Naive thymus-derived CD4-positive, alpha-beta T cell (primary cell): Measurements from ENCODE around the gene ATG7. TPM values are rescaled to one million over a fixed set of nuclear protein-coding genes. Genes with fewer than 3 reads are reported as not detected.
A peak's percentile ranks its signal among the peaks of the same experiment; 100 is the strongest.

ENCODE experiments used
- ATAC-seq: fragments of 150-1000 bp; cut with Tn5 transposase; 2 replicates; pipeline ENCODE4 v1.10.0; 2021; ENCODE audit warnings: mild to moderate bottlenecking, moderate library complexity
- CTCF ChIA-PET: fragments of 350-600 bp; sonication (Branson Sonifier 250); formaldehyde crosslinking; loops from one replicate; lab custom pipeline; 2021; ENCODE audit warnings: antibody characterized with exemption; lab: Charles Lee
- POLR2A ChIA-PET: fragments of 350-600 bp; sonication (Branson Sonifier 250); formaldehyde crosslinking; loops from one replicate; lab custom pipeline; 2021; ENCODE audit warnings: antibody characterized with exemption, inconsistent platforms; lab: Charles Lee
- DNase-seq, 9 donors: peaks; one replicate each; pipeline versions ENCODE4 v3.0.0 to v3.0.0-alpha.2; 2020 to 2022; ENCODE audit warnings: mixed read lengths in 1 of 9
- H3K27ac ChIP-seq: one replicate; pipeline ENCODE4 v1.7.0; 2013; ENCODE audit warnings: mild to moderate bottlenecking, low read depth, low read length, moderate library complexity
- H3K27me3 ChIP-seq, 2 donors: one replicate each; pipeline ENCODE4 v1.7.0; 2013; ENCODE audit warnings: low read length in 2 of 2, mild to moderate bottlenecking in 2 of 2, moderate library complexity in 2 of 2; ENCODE audit not compliant: control insufficient read depth in 2 of 2, insufficient read depth in 2 of 2
- H3K36me3 ChIP-seq, 3 experiments: 1 replicate in 2 of 3; 2 replicates in 1 of 3; pipeline ENCODE4 v1.7.0; 2013; ENCODE audit warnings: low read length in 3 of 3, mild to moderate bottlenecking in 3 of 3, moderate library complexity in 1 of 3; ENCODE audit not compliant: insufficient read depth in 3 of 3, control insufficient read depth in 2 of 3
- H3K4me1 ChIP-seq, 2 donors: one replicate each; pipeline ENCODE4 v1.7.0; 2013; ENCODE audit warnings: low read length in 2 of 2, mild to moderate bottlenecking in 2 of 2, moderate library complexity in 1 of 2; ENCODE audit not compliant: control insufficient read depth in 2 of 2, insufficient read depth in 2 of 2
- H3K4me3 ChIP-seq: 2 replicates; pipeline ENCODE4 v1.7.0; 2013; ENCODE audit warnings: mild to moderate bottlenecking, low read length
- H3K9me3 ChIP-seq, 3 experiments: 1 replicate in 2 of 3; 2 replicates in 1 of 3; pipeline ENCODE4 v1.7.0; 2013; ENCODE audit warnings: low read length in 3 of 3; ENCODE audit not compliant: control insufficient read depth in 2 of 3
- H3K27ac Mint-ChIP-seq, 9 donors: one replicate each; pipeline ENCODE4 v1.8.0; 2020 to 2022; ENCODE audit warnings: mixed read lengths in 9 of 9, mild to moderate bottlenecking in 8 of 9, moderate library complexity in 5 of 9, inconsistent platforms in 2 of 9
- H3K27me3 Mint-ChIP-seq, 5 donors: one replicate each; pipeline ENCODE4 v1.8.0; 2021 to 2022; ENCODE audit warnings: mixed read lengths in 5 of 5, mild to moderate bottlenecking in 1 of 5
- H3K36me3 Mint-ChIP-seq, 5 donors: one replicate each; pipeline ENCODE4 v1.8.0; 2020 to 2022; ENCODE audit warnings: mixed read lengths in 5 of 5, mild to moderate bottlenecking in 3 of 5, inconsistent platforms in 1 of 5
- H3K4me1 Mint-ChIP-seq, 7 donors: one replicate each; pipeline ENCODE4 v1.8.0; 2020 to 2022; ENCODE audit warnings: mixed read lengths in 7 of 7, mild to moderate bottlenecking in 3 of 7, inconsistent platforms in 1 of 7
- H3K4me3 Mint-ChIP-seq, 10 donors: one replicate each; pipeline ENCODE4 v1.8.0; 2020 to 2022; ENCODE audit warnings: mild to moderate bottlenecking in 10 of 10, mixed read lengths in 10 of 10, moderate library complexity in 6 of 10, inconsistent platforms in 2 of 10
- H3K9me3 Mint-ChIP-seq, 11 donors: one replicate each; pipeline ENCODE4 v1.8.0; 2020 to 2022; ENCODE audit warnings: mixed read lengths in 11 of 11, mild to moderate bottlenecking in 4 of 11, inconsistent platforms in 1 of 11, moderate library complexity in 1 of 11
- intact Hi-C, 2 donors: fragments of 100-400 bp; cut with micrococcal nuclease; formaldehyde crosslinking; loops; one replicate each; pipeline ENCODE4 v1.15.1; 2023
- polyA plus RNA-seq, 2 donors: library from polyadenylated mRNA; unstranded; fragments of 300-500 nt; fragmentation: Illumina TruSeq; gene quantifications; one replicate each; pipeline ENCODE4 v1.2.3, GENCODE V29; 2021
- total RNA-seq, 6 experiments: library from RNA in 5 of 6; stranded (reverse) in 5 of 6; gene quantifications; 1 replicate in 5 of 6; 2 replicates in 1 of 6; pipeline ENCODE4 v1.2.3 and lab custom pipeline; 2021 to 2026

The ATG7 gene
- total and polyA plus RNA-seq, 7 experiments from 2014 or later, result 12.0 to 80.3 (median 33.6) TPM

DNA sequence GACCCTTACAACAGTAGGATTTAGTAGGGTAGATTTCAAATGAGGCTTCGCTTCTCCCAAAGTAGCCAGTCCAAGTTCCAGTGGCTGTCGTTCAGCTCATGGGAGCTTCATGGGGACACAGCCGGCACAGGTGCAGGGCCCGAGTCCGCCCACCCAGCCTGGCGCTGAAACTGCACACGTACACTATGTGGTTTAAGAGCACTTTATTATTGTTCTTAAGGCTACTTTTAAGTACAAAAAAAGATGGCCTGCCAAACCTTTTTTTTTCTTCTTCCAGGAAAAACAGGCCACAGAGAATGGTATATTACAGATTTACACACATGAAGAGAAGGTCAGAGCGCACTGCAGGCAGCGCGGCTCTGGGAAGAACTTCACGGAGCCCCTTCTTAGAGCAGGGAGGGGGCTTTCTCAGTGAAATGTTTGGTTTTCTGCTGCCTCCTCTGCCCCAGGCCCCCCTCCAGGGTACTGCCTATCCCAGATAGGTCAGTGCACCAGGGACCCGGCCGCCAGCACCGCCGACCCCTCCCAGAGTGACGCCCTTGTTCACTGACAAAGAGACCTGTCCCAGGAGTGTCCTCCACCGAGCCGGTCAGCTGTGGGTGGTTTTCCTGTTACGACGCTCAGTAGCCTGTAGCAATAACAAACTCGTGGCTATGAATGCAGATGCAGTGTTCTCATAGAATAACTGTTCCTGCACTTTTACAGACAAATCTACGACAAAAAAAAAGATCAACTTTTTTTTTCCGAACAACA lies 283.9 kb downstream of the ATG7 start:
- DNase-seq (no peak), ATAC-seq (no peak)
- H3K4me3 Mint-ChIP-seq, result no peak overlapping the region
- Histone ChIP-seq H3K27ac (no peak overlapping the region), H3K4me1 (no peaks in the 10 kb centered on the region), H3K36me3 (peaks cover 0 to 76% (median 6%) of the 10 kb centered on the region in 3 experiments), H3K9me3 (no peaks in the 10 kb centered on the region), H3K4me3 (no peak overlapping the region), H3K27me3 (no peaks in the 10 kb centered on the region)
- ChIA-PET CTCF (no interaction called here), POLR2A (no interaction called here)
- no peaks in the 10 kb centered on the region for H3K27me3 Mint-ChIP-seq
- peaks cover 0 to 12% (median 0%) of the 10 kb centered on the region in 11 donors for H3K9me3 Mint-ChIP-seq
- H3K4me1 Mint-ChIP-seq, result peaks cover 2 to 18% (median 9%) of the 10 kb centered on the region in 7 donors
- intact Hi-C loops, result no loop called here
- peak overlapping the region in 5 of 9 donors; percentile 9 to 55 (median 34) for H3K27ac Mint-ChIP-seq
- peaks cover 4 to 38% (median 26%) of the 10 kb centered on the region in 5 donors for H3K36me3 Mint-ChIP-seq

- CTCF ChIA-PET, result no interaction called here
These were observed 284.9 kb downstream of the ATG7 start for GRCh38 chr3:11556851-11557644.

DNA sequence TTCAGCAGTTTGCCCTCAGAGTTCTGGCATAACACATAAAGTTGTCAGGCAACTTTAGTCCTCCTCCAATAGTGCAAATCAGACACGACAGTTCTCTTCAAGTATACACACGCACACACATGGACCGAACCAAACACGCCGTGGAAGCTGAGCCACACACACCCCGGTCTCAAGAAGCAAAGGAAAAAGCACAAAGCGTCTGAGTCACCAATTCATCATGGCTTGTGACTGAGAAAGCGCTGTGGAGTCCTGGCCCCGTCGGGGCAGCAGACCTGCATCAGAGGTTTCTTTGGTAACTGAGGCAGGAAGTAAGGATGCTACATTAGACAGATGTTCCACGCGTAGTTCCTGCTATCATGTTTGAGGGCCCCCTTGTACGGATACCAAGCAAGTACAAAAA lies 285.8 kb downstream of the ATG7 start:
- Mint-ChIP-seq H3K9me3 (no peaks in the 10 kb centered on the region), H3K4me1 (peaks cover 0 to 11% (median 4%) of the 10 kb centered on the region in 7 donors), H3K4me3 (no peak overlapping the region), H3K27me3 (no peaks in the 10 kb centered on the region), H3K36me3 (peaks cover 4 to 33% (median 15%) of the 10 kb centered on the region in 5 donors), H3K27ac (peak overlapping the region in 6 of 9 donors; percentile 41 to 80 (median 68))
- ChIA-PET POLR2A (no interaction called here), CTCF (no interaction called here)
- intact Hi-C loops, result no loop called here
- H3K27ac ChIP-seq, result no peak overlapping the region
- no peak for ATAC-seq
- H3K9me3 ChIP-seq, result no peaks in the 10 kb centered on the region
- peaks cover 0 to 88% (median 6%) of the 10 kb centered on the region in 3 experiments for H3K36me3 ChIP-seq
- H3K4me1 ChIP-seq, result no peaks in the 10 kb centered on the region
- no peaks in the 10 kb centered on the region for H3K27me3 ChIP-seq
- no peak for DNase-seq
- no peak overlapping the region for H3K4me3 ChIP-seq

More at GRCh38 chr3:11556851-11557644, 284.9 kb downstream of the ATG7 start:
- intact Hi-C loops, result no loop called here
- Histone ChIP-seq H3K4me3 (no peak overlapping the region), H3K9me3 (no peaks in the 10 kb centered on the region), H3K27me3 (no peaks in the 10 kb centered on the region), H3K36me3 (peaks cover 0 to 82% (median 6%) of the 10 kb centered on the region in 3 experiments), H3K27ac (no peak overlapping the region), H3K4me1 (no peaks in the 10 kb centered on the region)
- Mint-ChIP-seq H3K27ac (peak overlapping the region in 5 of 9 donors; percentile 7 to 82 (median 61)), H3K4me3 (no peak overlapping the region), H3K36me3 (peaks cover 4 to 34% (median 24%) of the 10 kb centered on the region in 5 donors), H3K4me1 (peaks cover 0 to 13% (median 6%) of the 10 kb centered on the region in 7 donors), H3K9me3 (peaks cover 0 to 9% (median 0%) of the 10 kb centered on the region in 11 donors), H3K27me3 (no peaks in the 10 kb centered on the region)
- DNase-seq (no peak), ATAC-seq (no peak)
- POLR2A ChIA-PET, result interaction anchor here (1.2 kb wide), 1 partner anchor 82 kb away, joined by 4 read pairs; no protein-coding TSS in a partner anchor

DNA sequence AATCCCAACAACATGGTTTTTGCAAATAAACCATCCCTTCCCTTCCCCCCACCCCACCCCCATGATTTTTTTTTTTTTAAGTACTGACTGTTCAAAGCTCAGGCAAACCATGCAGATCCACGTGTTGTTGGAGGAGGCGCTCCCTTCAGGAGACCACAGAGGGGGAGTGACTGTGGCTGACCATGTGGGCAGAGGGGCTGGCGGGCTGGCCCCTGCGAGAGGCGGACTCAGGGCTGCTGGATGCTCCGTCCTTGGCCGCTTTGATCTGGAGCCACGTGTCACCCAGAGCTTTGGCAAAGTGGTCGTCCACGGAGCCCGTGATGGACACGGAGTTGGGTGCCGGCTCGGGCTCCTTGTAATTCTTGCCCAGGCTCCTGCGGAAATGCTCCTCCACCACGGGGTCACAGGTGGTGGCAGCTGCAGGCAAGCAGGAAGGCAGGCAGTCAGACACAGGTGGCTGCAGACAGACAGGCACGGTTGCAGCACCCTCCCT lies 286.3 kb downstream of the ATG7 start:
- intact Hi-C loops, result no loop called here
- Histone ChIP-seq H3K9me3 (no peaks in the 10 kb centered on the region), H3K4me3 (no peak overlapping the region), H3K27ac (no peak overlapping the region), H3K4me1 (no peaks in the 10 kb centered on the region), H3K27me3 (no peaks in the 10 kb centered on the region), H3K36me3 (peaks cover 0 to 89% (median 6%) of the 10 kb centered on the region in 3 experiments)
- ChIA-PET POLR2A (no interaction called here), CTCF (no interaction called here)
- Mint-ChIP-seq H3K36me3 (peaks cover 6 to 30% (median 11%) of the 10 kb centered on the region in 5 donors), H3K27me3 (no peaks in the 10 kb centered on the region), H3K9me3 (no peaks in the 10 kb centered on the region), H3K27ac (peak overlapping the region in 4 of 9 donors; percentile 56 to 80 (median 69)), H3K4me3 (no peak overlapping the region), H3K4me1 (peaks cover 0 to 11% (median 4%) of the 10 kb centered on the region in 7 donors)
- no peak for ATAC-seq
- DNase-seq, result no peak

DNA sequence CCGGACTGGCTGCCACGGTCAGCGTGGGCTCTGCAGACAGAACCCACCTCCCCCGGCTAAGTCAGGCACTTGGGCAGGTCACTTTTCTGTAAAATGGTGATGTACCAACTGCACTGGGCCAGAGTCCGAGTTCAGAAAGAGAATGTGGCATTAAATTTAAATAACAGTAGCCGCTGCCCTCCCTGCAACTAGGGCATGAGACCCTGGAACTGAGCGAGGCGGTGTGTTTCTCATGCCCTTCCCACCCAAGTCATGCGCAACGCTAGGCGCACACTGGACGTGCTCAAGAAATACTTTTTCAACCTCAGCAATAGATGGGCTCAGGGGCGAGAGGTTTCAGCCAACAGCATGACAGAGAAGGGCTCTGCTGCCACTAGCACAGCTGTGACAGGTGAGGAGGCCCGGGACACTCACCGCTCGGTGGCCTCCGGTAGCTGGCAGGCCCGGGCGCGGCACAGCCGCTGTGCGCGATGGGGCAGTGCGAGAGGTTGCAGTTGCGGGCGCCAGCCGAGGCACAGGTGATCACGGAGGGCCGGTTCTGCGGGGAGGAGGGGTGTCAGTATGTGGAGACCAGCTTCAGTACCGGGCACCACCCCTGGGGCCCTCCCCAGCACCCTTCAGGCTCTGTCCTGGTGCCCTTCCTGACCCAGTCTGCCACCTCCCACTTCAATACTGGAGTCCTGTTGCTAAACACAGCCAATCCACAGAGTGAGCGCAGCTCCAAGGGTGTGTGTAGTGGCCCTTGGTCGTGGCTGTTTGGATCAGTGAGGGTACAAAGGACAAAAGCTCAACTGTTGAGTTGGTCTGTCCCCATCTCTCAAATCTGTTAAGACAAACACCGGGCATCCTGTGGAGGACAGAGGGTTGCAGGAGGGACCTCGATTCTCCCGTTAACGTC lies 287.0 kb downstream of the ATG7 start:
- Mint-ChIP-seq H3K27ac (peak overlapping the region in 3 of 9 donors; percentile 13 to 68 (median 54)), H3K36me3 (peaks cover 9 to 32% (median 11%) of the 10 kb centered on the region in 5 donors), H3K9me3 (no peaks in the 10 kb centered on the region), H3K4me3 (no peak overlapping the region), H3K27me3 (no peaks in the 10 kb centered on the region), H3K4me1 (peaks cover 0 to 11% (median 5%) of the 10 kb centered on the region in 7 donors)
- peak; percentile 14 for ATAC-seq
- H3K27ac ChIP-seq, result no peak overlapping the region
- no peaks in the 10 kb centered on the region for H3K9me3 ChIP-seq
- no peak overlapping the region for H3K4me3 ChIP-seq
- ChIA-PET POLR2A (no interaction called here), CTCF (no interaction called here)
- H3K4me1 ChIP-seq, result no peaks in the 10 kb centered on the region
- DNase-seq, result no peak
- intact Hi-C loops, result no loop called here
- no peaks in the 10 kb centered on the region for H3K27me3 ChIP-seq
- peaks cover 0 to 89% (median 6%) of the 10 kb centered on the region in 3 experiments for H3K36me3 ChIP-seq
